Testis (tissue), 3 donors: ENCODE measurements around the gene GFOD1. TPM values are rescaled to one million over a fixed set of nuclear protein-coding genes. Genes with fewer than 3 reads are reported as not detected.
"Not testable (repeated sequence)": the region's sequence is repeated elsewhere in the genome, so short reads cannot be mapped to it uniquely, and the experiment has no call there.

Experiments used
- DNase-seq: peaks from one replicate; pipeline ENCODE4 v3.0.0-alpha.2; 2019
- H3K27ac ChIP-seq, 2 donors: fragments of 200-600 bp; sonication (generic); one replicate each; pipeline ENCODE4 v1.5.1; 2019
- H3K27me3 ChIP-seq: fragments of 200-600 bp; sonication (generic); one replicate; pipeline ENCODE4 v1.5.1; 2019
- H3K36me3 ChIP-seq: fragments of 200-600 bp; sonication (generic); one replicate; pipeline ENCODE4 v1.5.1; 2017; ENCODE audit warnings: low read depth; ENCODE audit errors: missing control alignments
- H3K4me1 ChIP-seq: fragments of 200-600 bp; sonication (generic); one replicate; pipeline ENCODE4 v1.5.1; 2019
- H3K4me3 ChIP-seq, 2 donors: fragments of 200-600 bp; sonication (generic); one replicate each; pipeline ENCODE4 v1.5.1; 2017 to 2019
- H3K9me3 ChIP-seq: fragments of 200-600 bp; sonication (generic); one replicate; pipeline ENCODE4 v1.5.1; 2017
- CTCF ChIP-seq, 3 experiments: fragments of 450-650 bp in 2 of 3; fragments of 200-600 bp in 1 of 3; sonication (generic) in 1 of 3; IDR thresholded peaks; one replicate each; pipeline ENCODE4 v1.5.1; 2016 to 2019; ENCODE audit warnings: antibody characterized with exemption in 3 of 3, mild to moderate bottlenecking in 2 of 3, moderate library complexity in 1 of 3
- POLR2A ChIP-seq: fragments of 450-650 bp; IDR thresholded peaks from one replicate; pipeline ENCODE4 v1.6.1; 2017; ENCODE audit warnings: antibody characterized with exemption, mild to moderate bottlenecking, moderate library complexity
- WGBS, 2 donors: methylation state at CpG; one replicate each; pipeline ENCODE4 v1.1.5; 2018; 5-methylcytosine and 5-hydroxymethylcytosine counted together
- intact Hi-C: fragments of 100-400 bp; cut with DNase I; formaldehyde crosslinking; loops from one replicate; pipeline ENCODE4 v1.15.1; 2023; ENCODE audit warnings: low total_unique reads
- polyA plus RNA-seq: library from polyadenylated mRNA; stranded (reverse); fragments of 350-450 nt; fragmentation: Illumina TruSeq; extraction: RNeasy Lipid Tissue Mini Kit (QIAGEN cat#74804); gene quantifications from one replicate; pipeline ENCODE4 v1.2.3, GENCODE V29; 2014; ENCODE audit warnings: low read depth, low replicate concordance; ENCODE audit not compliant: insufficient read depth
- total RNA-seq, 2 donors: library from RNA; depleted of rRNA; stranded (reverse); fragments of >200 nt; gene quantifications; one replicate each; pipeline ENCODE4 v1.2.3, GENCODE V29; 2016

GFOD1 gene
- total and polyA plus RNA-seq, 3 donors from 2014 or later: 2.5 to 5.4 (median 5.0) TPM

GRCh38 chr6:13328076-13328874 is 159.1 kb downstream of the GFOD1 start, which contains the start of gene TBC1D7:
TSS of gene TBC1D7 (minus strand) at chr6:13328537. CDS start at chr6:13326898, 1,639 bp downstream.
- Histone ChIP-seq H3K9me3 (no peaks in the 10 kb centered on the region), H3K4me1 (peaks cover 5% of the 10 kb centered on the region), H3K36me3 (no peaks in the 10 kb centered on the region), H3K27ac (peak within 1 kb of the TSS; percentile 69 to 82), H3K4me3 (peak within 1 kb of the TSS; percentile 70), H3K27me3 (no peaks in the 10 kb centered on the region)
- intact Hi-C loops: no loop called here
- 0% methylated on average over 9 to 62 of the region's 63 CpGs for WGBS, 2 donors
- DNase-seq: peak; percentile 93
- TF ChIP-seq POLR2A (no peak), CTCF (IDR thresholded peaks at IDR 0.05) (no peak)

GRCh38 chr6:13327691-13328075 is 159.7 kb downstream of the GFOD1 start:
- DNase-seq: no peak
- 0 to 1% methylated on average over 10 of the region's 10 CpGs for whole genome bisulfite sequencing, 2 donors
- no peaks in the 10 kb centered on the region for H3K9me3 ChIP-seq
- H3K4me3 ChIP-seq: peak overlapping the region; percentile 70
- intact Hi-C loops: no loop called here
- H3K36me3 ChIP-seq: no peaks in the 10 kb centered on the region
- H3K27me3 ChIP-seq: no peaks in the 10 kb centered on the region
- H3K27ac ChIP-seq: peak overlapping the region in 1 of 2 donors; percentile 82
- TF ChIP-seq POLR2A: no peak
- TF ChIP-seq CTCF (IDR thresholded peaks at IDR 0.05): no peak
- H3K4me1 ChIP-seq: peaks cover 5% of the 10 kb centered on the region

GRCh38 chr6:13326031-13326586 is 161.3 kb downstream of the GFOD1 start:
- 92 to 95% methylated on average over 3 of the region's 3 CpGs for WGBS, 2 donors
- H3K27ac ChIP-seq, H3K9me3 ChIP-seq, intact Hi-C loops, DNase-seq, H3K36me3 ChIP-seq, H3K4me3 ChIP-seq, H3K27me3 ChIP-seq, H3K4me1 ChIP-seq: not testable (repeated sequence)

- Histone ChIP-seq H3K4me3 (no peak overlapping the region), H3K4me1 (no peaks in the 10 kb centered on the region), H3K36me3 (no peaks in the 10 kb centered on the region), H3K27ac (no peak overlapping the region), H3K27me3 (no peaks in the 10 kb centered on the region), H3K9me3 (no peaks in the 10 kb centered on the region)
- no peak for DNase-seq
- TF ChIP-seq POLR2A (no peak), CTCF (IDR thresholded peaks at IDR 0.05) (no peak)
- WGBS, 2 donors: 88 to 97% methylated on average over 5 of the region's 5 CpGs
- intact Hi-C loops: no loop called here
Observed at GRCh38 chr6:13319891-13320564, 167.4 kb downstream of the GFOD1 start.

GRCh38 chr6:13318821-13319220 is 168.6 kb downstream of the GFOD1 start:
- no peaks in the 10 kb centered on the region for H3K4me1 ChIP-seq
- H3K9me3 ChIP-seq: no peaks in the 10 kb centered on the region
- TF ChIP-seq POLR2A (no peak), CTCF (IDR thresholded peaks at IDR 0.05) (no peak)
- intact Hi-C loops: no loop called here
- 82 to 86% methylated on average over 2 of the region's 2 CpGs for WGBS, 2 donors
- DNase-seq: no peak
- H3K4me3 ChIP-seq: no peak overlapping the region
- H3K36me3 ChIP-seq: no peaks in the 10 kb centered on the region
- H3K27ac ChIP-seq: no peak overlapping the region
- no peaks in the 10 kb centered on the region for H3K27me3 ChIP-seq
